ENCODE results near the gene KLHL29.

DNA sequence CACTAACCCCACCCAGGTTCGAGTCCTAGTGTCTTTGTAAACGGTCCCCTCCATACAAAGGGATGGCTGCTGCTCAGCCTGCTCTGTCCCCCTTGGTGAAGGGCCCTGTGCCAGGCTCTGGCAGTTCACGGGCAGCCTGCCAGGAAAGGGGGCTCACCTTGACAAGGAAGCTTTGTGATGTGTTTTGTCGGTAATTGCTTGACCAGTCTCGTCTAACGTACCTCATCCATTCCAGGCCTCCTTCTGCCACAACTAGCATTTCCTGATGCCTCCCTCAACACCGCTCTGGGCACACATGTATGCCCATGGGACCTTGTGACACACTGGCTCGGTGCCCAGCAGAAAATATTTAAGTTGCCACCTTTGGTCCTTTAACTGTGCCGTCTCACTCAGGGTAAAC, 171.9 kb downstream of the KLHL29 start:
- TF ChIP-seq, protein P1, sequence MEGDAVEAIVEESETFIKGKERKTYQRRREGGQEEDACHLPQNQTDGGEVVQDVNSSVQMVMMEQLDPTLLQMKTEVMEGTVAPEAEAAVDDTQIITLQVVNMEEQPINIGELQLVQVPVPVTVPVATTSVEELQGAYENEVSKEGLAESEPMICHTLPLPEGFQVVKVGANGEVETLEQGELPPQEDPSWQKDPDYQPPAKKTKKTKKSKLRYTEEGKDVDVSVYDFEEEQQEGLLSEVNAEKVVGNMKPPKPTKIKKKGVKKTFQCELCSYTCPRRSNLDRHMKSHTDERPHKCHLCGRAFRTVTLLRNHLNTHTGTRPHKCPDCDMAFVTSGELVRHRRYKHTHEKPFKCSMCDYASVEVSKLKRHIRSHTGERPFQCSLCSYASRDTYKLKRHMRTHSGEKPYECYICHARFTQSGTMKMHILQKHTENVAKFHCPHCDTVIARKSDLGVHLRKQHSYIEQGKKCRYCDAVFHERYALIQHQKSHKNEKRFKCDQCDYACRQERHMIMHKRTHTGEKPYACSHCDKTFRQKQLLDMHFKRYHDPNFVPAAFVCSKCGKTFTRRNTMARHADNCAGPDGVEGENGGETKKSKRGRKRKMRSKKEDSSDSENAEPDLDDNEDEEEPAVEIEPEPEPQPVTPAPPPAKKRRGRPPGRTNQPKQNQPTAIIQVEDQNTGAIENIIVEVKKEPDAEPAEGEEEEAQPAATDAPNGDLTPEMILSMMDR (conservative IDR thresholded peaks at IDR 0.05): no peak
- TF ChIP-seq EZH2 (IDR thresholded peaks at IDR 0.05; ENCODE audit: low read depth): no peak
